ENCODE measurements around the gene CYBC1. TPM values are rescaled to one million over a fixed set of nuclear protein-coding genes. Genes with fewer than 3 reads are reported as not detected.

Gene CYBC1
- total RNA-seq (2012; rRNA removed) (61.1 and 75.1 TPM in 2 replicates), polyA plus RNA-seq (2012; rRNA removed) (76.7 and 89.0 TPM in 2 replicates), Bru-seq, nascent RNA (percentile 74 among the genes with signal in this experiment), BruChase-seq, experiment 1, labeled RNA remaining after a 6-hour chase (percentile 92 among the genes with signal in this experiment), BruChase-seq, experiment 2, labeled RNA remaining after a 2-hour chase (percentile 91 among the genes with signal in this experiment)
- polyA plus RNA-seq (2012; cell fraction: cytosol; rRNA removed) = 84.4 and 115 TPM in 2 replicates
- polyA plus RNA-seq (2012; cell fraction: nucleus; rRNA removed; ENCODE audit: low replicate concordance) = 201 and 366 TPM in 2 replicates
- long read RNA-seq, full-length matches to known transcripts = 70 of 102 reads
- long read RNA-seq, partial matches to known transcripts = 4 of 102 reads
- long read RNA-seq, other reads (novel, unspliced or antisense) = 28 of 102 reads

DNA sequence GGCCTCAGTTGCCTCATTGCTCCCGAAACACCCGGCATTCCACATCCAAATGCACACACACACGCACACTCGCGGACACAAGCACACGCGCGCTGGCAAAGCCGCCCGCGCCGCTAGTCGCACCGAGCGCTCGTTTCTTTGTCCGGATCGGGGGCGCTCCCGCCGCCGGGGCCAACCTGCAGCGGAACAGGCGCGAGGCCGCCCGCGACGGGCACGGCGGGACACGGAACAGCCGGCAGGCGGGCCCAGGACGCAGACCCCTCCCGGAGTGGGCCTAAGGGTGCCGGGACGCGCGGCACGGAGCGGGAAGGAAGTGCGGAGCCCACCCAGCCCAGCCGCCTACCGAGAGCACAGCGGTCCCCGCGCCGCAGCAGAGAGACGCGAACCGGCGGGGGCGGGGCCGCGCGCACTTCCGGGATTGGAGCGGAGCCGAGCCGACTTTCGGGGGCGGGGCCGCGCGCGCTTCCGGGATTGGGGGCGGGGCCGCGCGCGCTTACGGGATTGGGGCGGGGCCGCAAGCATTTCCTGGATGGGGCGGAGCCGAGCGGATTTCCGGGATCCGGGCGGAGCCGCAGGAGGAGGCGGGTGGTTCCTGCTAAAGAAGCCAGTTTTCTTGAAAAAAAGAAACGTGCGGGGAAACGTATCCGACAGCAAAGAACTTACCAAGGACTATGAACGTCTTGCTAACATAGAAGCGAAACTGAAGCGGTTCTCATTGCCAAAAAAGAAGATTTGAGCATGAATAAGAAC is at the start of gene CYBC1:
TSS of gene CYBC1 (minus strand) at position 396 of the 750 bp plus-strand sequence. CDS start 1,498 bp downstream, outside the sequence.
- ATAC-seq (ENCODE audit: low read depth) (peak; percentile 95), DNase-seq (peak; percentile 89)
- CTCF ChIA-PET = no interaction called here
- TSS peak; percentile 57 for BruUV-seq (replicated peaks)
- Histone ChIP-seq H3K56ac (ENCODE audit: extremely low read depth, insufficient read depth, low read length) (peak within 1 kb of the TSS; percentile 84), H3K4me1 (ENCODE audit: control insufficient read depth, insufficient read depth, low read length) (peaks cover 11% of the 10 kb centered on the region; the same call in 1 of the 2 replicates), H2BK5ac (ENCODE audit: low read depth, low read length, poor library complexity, severe bottlenecking) (peak within 1 kb of the TSS; percentile 93), H2AFZ (replicated peaks; ENCODE audit: low read length, poor library complexity) (peak within 1 kb of the TSS; percentile 96), H3K14ac (replicated peaks; ENCODE audit: low read depth, low read length) (peak within 1 kb of the TSS; percentile 98), H2AK9ac (replicated peaks; ENCODE audit: low read depth, low read length, poor library complexity) (peak within 1 kb of the TSS; percentile 96), H3K27me3 (ENCODE audit: control insufficient read depth, insufficient read depth, low read length) (no peaks in the 10 kb centered on the region), H2AK5ac (ENCODE audit: low read depth, low read length) (peak within 1 kb of the TSS; percentile 93), H3K9me1 (ENCODE audit: insufficient read depth, low read length) (0 out of 2 replicates have a peak, but pooled peaks cover 8% of the 10 kb centered on the region), H3K4me2 (ENCODE audit: low read depth, low read length) (peak within 1 kb of the TSS; percentile 80), H3K79me1 (ENCODE audit: low read depth in 1 of 2, low read length in 2 of 2) (peaks cover 23 to 49% of the 10 kb centered on the region in 2 experiments), H3K9me3 (ENCODE audit: control insufficient read depth, insufficient read depth, low read length) (no peaks in the 10 kb centered on the region), H3K36me3 (ENCODE audit: control insufficient read depth, insufficient read depth, low read length) (peaks cover 15% of the 10 kb centered on the region), H4K8ac (ENCODE audit: low read depth in 2 of 2, low read length in 2 of 2) (peak within 1 kb of the TSS; percentile 93 to 99), H3K18ac (ENCODE audit: low read depth, low read length) (peak within 1 kb of the TSS; percentile 89), H3K23ac (ENCODE audit: low read depth, low read length) (peak within 1 kb of the TSS; percentile 95), H3K4me3 (ENCODE audit: insufficient read depth, low read depth, low read length) (peak within 1 kb of the TSS; percentile 99), H4K20me1 (ENCODE audit: insufficient read depth, low read length) (peaks cover 8% of the 10 kb centered on the region), H4K5ac (ENCODE audit: low read depth, low read length) (peak within 1 kb of the TSS; percentile 87), H4K91ac (ENCODE audit: insufficient read depth, low read depth, low read length) (peak within 1 kb of the TSS; percentile 81), H3K9ac (ENCODE audit: low read depth, low read length) (peak within 1 kb of the TSS; percentile 99), H2BK15ac (ENCODE audit: low read depth, low read length) (peak within 1 kb of the TSS; percentile 16; the same call in 2 of the 3 replicates), H2BK20ac (ENCODE audit: low read depth, low read length) (peak within 1 kb of the TSS; percentile 9; the same call in 1 of the 2 replicates), H2BK120ac (ENCODE audit: low read depth, low read length) (peak within 1 kb of the TSS; percentile 4), H3K27ac (ENCODE audit: insufficient read depth, low read length) (peak within 1 kb of the TSS; percentile 95), H3K4ac (ENCODE audit: low read depth, low read length) (peak within 1 kb of the TSS; percentile 86)
- TF ChIP-seq POLR2A (IDR thresholded peaks at IDR 0.05; ENCODE audit: low read depth, low read length) (peak; percentile 74), RCOR1 (IDR thresholded peaks at IDR 0.05; ENCODE audit: insufficient replicate concordance, low read length) (no peak), MAZ (IDR thresholded peaks at IDR 0.05; ENCODE audit: borderline replicate concordance, low read depth, low read length) (peak; percentile 90; the same call in 1 of the 2 replicates), SMC3 (IDR thresholded peaks at IDR 0.05; ENCODE audit: low read depth, low read length) (no peak), USF2 (IDR thresholded peaks at IDR 0.05; ENCODE audit: low read depth, low read length) (no peak), NFE2L2 (IDR thresholded peaks at IDR 0.05; ENCODE audit: low read depth, low read length) (no peak), CTCF (conservative IDR thresholded peaks at IDR 0.05; ENCODE audit: low read depth, low read length) (no peak), CEBPB (IDR thresholded peaks at IDR 0.05; ENCODE audit: low read depth, low read length) (no peak), RAD21 (IDR thresholded peaks at IDR 0.05; ENCODE audit: low read length) (no peak), MAFK (IDR thresholded peaks at IDR 0.05; ENCODE audit: low read depth, low read length) (no peak), ELK1 (IDR thresholded peaks at IDR 0.05; ENCODE audit: borderline replicate concordance, low read depth, low read length) (no peak)
- dilution Hi-C loops (cut with HindIII; ENCODE audit: low sequenced_read_pairs, unreplicated experiment) (no loop called here), in situ Hi-C loops (cut with MboI; ENCODE audit: low sequenced_read_pairs) (no loop called here), intact Hi-C loops (cut with micrococcal nuclease) (no loop called here)
- POLR2A ChIA-PET (ENCODE audit: unreplicated experiment) = no interaction called here
- 0% methylated on average over 45 of the region's 91 CpGs; no CpG with 5 or more reads in 1 of the 2 experiments for WGBS, 2 experiments (ENCODE audit: extremely low coverage in 2 of 2, insufficient read length in 1 of 2)

All from IMR-90 (cell line).